Omental fat pad (tissue), 4 donors: ENCODE data around the gene GRID1. TPM values are rescaled to one million over a fixed set of nuclear protein-coding genes. Genes with fewer than 3 reads are reported as not detected.

ENCODE experiments used
- ATAC-seq: fragments of 150-250 bp; one replicate; pipeline ENCODE4 v1.9.1; 2016; ENCODE audit warnings: mild to moderate bottlenecking, moderate library complexity; ENCODE audit not compliant: low FRiP score
- DNase-seq: peaks from one replicate; pipeline ENCODE4 v3.0.0-alpha.2; 2019; ENCODE audit warnings: low spot score
- CTCF ChIP-seq, 3 donors: fragments of 450-650 bp; IDR thresholded peaks; one replicate each; pipeline ENCODE4 v1.5.1; 2016 to 2017; ENCODE audit warnings: antibody characterized with exemption in 3 of 3, mild to moderate bottlenecking in 3 of 3, moderate library complexity in 2 of 3
- total RNA-seq, 4 donors: library from RNA; depleted of rRNA; stranded (reverse); fragments of >200 nt; gene quantifications; one replicate each; pipeline ENCODE4 v1.1.0, GENCODE V29; 2016

The GRID1 gene
- total RNA-seq, 4 donors from 2014 or later, result 1.5 to 3.5 (median 2.4) TPM

GRCh38 chr10:85858776-85859515 lies 507.6 kb downstream of the GRID1 start:
- ATAC-seq, result no peak
- DNase-seq, result no peak
- no peak for TF ChIP-seq CTCF (IDR thresholded peaks at IDR 0.05)

GRCh38 chr10:85857791-85858190 lies 508.8 kb downstream of the GRID1 start:
- no peak for ATAC-seq
- TF ChIP-seq CTCF (IDR thresholded peaks at IDR 0.05), result no peak
- DNase-seq, result no peak

- no peak for TF ChIP-seq CTCF (IDR thresholded peaks at IDR 0.05)
- no peak for DNase-seq
- ATAC-seq, result no peak
These were observed 509.3 kb downstream of the GRID1 start for GRCh38 chr10:85857305-85857704.

GRCh38 chr10:85851934-85852333 lies 514.7 kb downstream of the GRID1 start:
- no peak for ATAC-seq
- DNase-seq, result no peak
- no peak for TF ChIP-seq CTCF (IDR thresholded peaks at IDR 0.05)

- TF ChIP-seq CTCF (IDR thresholded peaks at IDR 0.05), result no peak
- ATAC-seq (no peak), DNase-seq (no peak)
These were observed 515.3 kb downstream of the GRID1 start for GRCh38 chr10:85851325-85851724.

GRCh38 chr10:85850736-85851135 lies 515.9 kb downstream of the GRID1 start:
- ATAC-seq (no peak), DNase-seq (no peak)
- TF ChIP-seq CTCF (IDR thresholded peaks at IDR 0.05), result no peak

GRCh38 chr10:85849315-85849714 lies 517.3 kb downstream of the GRID1 start:
- ATAC-seq (no peak), DNase-seq (no peak)
- TF ChIP-seq CTCF (IDR thresholded peaks at IDR 0.05), result no peak
